Lower leg skin (tissue), 3 donors: Measurements from ENCODE around the gene MUC7.

ENCODE experiments used
- CTCF ChIP-seq, 3 donors: fragments of 450-650 bp; IDR thresholded peaks; one replicate each; pipeline ENCODE4 v1.5.1; 2016; ENCODE audit warnings: antibody characterized with exemption in 3 of 3, mild to moderate bottlenecking in 3 of 3, moderate library complexity in 2 of 3
- POLR2A ChIP-seq, 2 donors: fragments of 450-650 bp; IDR thresholded peaks; one replicate each; pipeline ENCODE4 v1.6.1; 2016 to 2017; ENCODE audit warnings: antibody characterized with exemption in 2 of 2, mild to moderate bottlenecking in 1 of 2, moderate library complexity in 1 of 2

GRCh38 chr4:70530997-70531396 is 59.0 kb downstream of the MUC7 start:
- TF ChIP-seq CTCF (IDR thresholded peaks at IDR 0.05) = no peak
- TF ChIP-seq POLR2A (IDR thresholded peaks at IDR 0.05) = no peak
